CD4-positive, CD25-positive, alpha-beta regulatory T cell (primary cell): ENCODE results near the gene URB2. TPM values are rescaled to one million over a fixed set of nuclear protein-coding genes. Genes with fewer than 3 reads are reported as not detected.

ENCODE experiments used
- ATAC-seq, 2 donors: fragments of 150-1000 bp; cut with Tn5 transposase; one replicate each; pipeline ENCODE4 v1.10.0; 2021; ENCODE audit warnings: low read depth in 2 of 2, moderate number of reproducible peaks in 2 of 2, moderate library complexity in 1 of 2
- DNase-seq, 3 donors: peaks; one replicate each; pipeline versions ENCODE4 v3.0.0 to v3.0.0-alpha.2; 2012 to 2022; ENCODE audit warnings: mixed read lengths in 1 of 3
- H3K27ac ChIP-seq: one replicate; pipeline ENCODE4 v1.7.0; 2013; ENCODE audit warnings: mild to moderate bottlenecking, low read length; ENCODE audit not compliant: insufficient read depth, poor library complexity, severe bottlenecking
- H3K27me3 ChIP-seq: one replicate; pipeline ENCODE4 v1.7.0; 2013; ENCODE audit warnings: low read length; ENCODE audit not compliant: control insufficient read depth, insufficient read depth
- H3K36me3 ChIP-seq: one replicate; pipeline ENCODE4 v1.7.0; 2013; ENCODE audit warnings: mild to moderate bottlenecking, low read length, moderate library complexity; ENCODE audit not compliant: control insufficient read depth, insufficient read depth
- H3K4me1 ChIP-seq: 2 replicates; pipeline ENCODE4 v1.7.0; 2013; ENCODE audit warnings: mild to moderate bottlenecking, low read length; ENCODE audit not compliant: insufficient read depth, control insufficient read depth, poor library complexity, severe bottlenecking
- H3K4me3 ChIP-seq: one replicate; pipeline ENCODE4 v1.7.0; 2013; ENCODE audit warnings: low read depth, mild to moderate bottlenecking, low read length, moderate library complexity
- H3K9me3 ChIP-seq, 2 experiments: 1 replicate in 1 of 2; 2 replicates in 1 of 2; pipeline ENCODE4 v1.7.0; 2013; ENCODE audit warnings: low read length in 2 of 2, mild to moderate bottlenecking in 1 of 2, moderate library complexity in 1 of 2; ENCODE audit not compliant: control insufficient read depth in 2 of 2
- H3K27ac Mint-ChIP-seq, 3 donors: one replicate each; pipeline ENCODE4 v1.8.0; 2020 to 2022; ENCODE audit warnings: mild to moderate bottlenecking in 3 of 3, mixed read lengths in 3 of 3, moderate library complexity in 2 of 3
- H3K27me3 Mint-ChIP-seq: one replicate; pipeline ENCODE4 v1.8.0; 2022; ENCODE audit warnings: mild to moderate bottlenecking, mixed read lengths
- H3K36me3 Mint-ChIP-seq: one replicate; pipeline ENCODE4 v1.8.0; 2020; ENCODE audit warnings: mixed read lengths
- H3K4me1 Mint-ChIP-seq, 4 donors: one replicate each; pipeline ENCODE4 v1.8.0; 2020 to 2022; ENCODE audit warnings: mixed read lengths in 4 of 4, mild to moderate bottlenecking in 1 of 4
- H3K4me3 Mint-ChIP-seq, 4 donors: one replicate each; pipeline ENCODE4 v1.8.0; 2020 to 2022; ENCODE audit warnings: mild to moderate bottlenecking in 4 of 4, mixed read lengths in 4 of 4, moderate library complexity in 3 of 4
- H3K9me3 Mint-ChIP-seq, 7 donors: one replicate each; pipeline ENCODE4 v1.8.0; 2020 to 2022; ENCODE audit warnings: mixed read lengths in 7 of 7, mild to moderate bottlenecking in 3 of 7, moderate library complexity in 2 of 7
- polyA plus RNA-seq, 4 donors: library from polyadenylated mRNA; unstranded; fragments of 300-500 nt; fragmentation: Illumina TruSeq; gene quantifications; one replicate each; pipeline ENCODE4 v1.2.3, GENCODE V29; 2021
- total RNA-seq: library from RNA; stranded (reverse); gene quantifications from one replicate; pipeline ENCODE4 v1.2.3, GENCODE V29; 2022

Gene URB2
- total and polyA plus RNA-seq, 5 donors from 2014 or later: 2.9 to 10.4 (median 6.5) TPM

DNA sequence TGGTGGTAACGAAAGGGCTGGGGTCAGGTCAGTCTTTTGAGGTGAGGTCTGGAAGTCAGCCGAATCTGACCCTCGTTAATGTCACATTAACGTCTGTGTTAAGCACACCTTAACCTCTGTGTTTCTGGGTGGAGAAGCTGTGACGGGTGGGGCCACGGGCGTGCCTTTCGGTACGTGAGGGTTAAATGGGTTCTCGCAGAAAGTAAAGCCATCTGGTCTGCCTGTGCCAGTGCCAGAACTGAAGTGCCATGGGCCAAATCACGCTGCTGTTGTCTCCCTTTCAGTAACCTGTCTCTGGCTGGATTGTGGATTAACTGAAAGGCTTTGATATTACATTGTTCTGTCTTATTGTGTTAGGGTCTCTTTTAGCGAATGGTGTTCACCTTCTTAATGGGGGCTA lies 14.4 kb downstream of the URB2 start:
- Mint-ChIP-seq H3K27ac (peak overlapping the region in 1 of 3 donors; percentile 41), H3K4me3 (no peak overlapping the region), H3K27me3 (no peaks in the 10 kb centered on the region), H3K36me3 (peaks cover 36% of the 10 kb centered on the region), H3K4me1 (peaks cover 0 to 14% (median 7%) of the 10 kb centered on the region in 4 donors), H3K9me3 (no peaks in the 10 kb centered on the region)
- no peak overlapping the region for H3K27ac ChIP-seq
- ATAC-seq (no peak), DNase-seq (no peak)
- H3K4me1 ChIP-seq: no peaks in the 10 kb centered on the region
- H3K36me3 ChIP-seq: peaks cover 47% of the 10 kb centered on the region
- no peaks in the 10 kb centered on the region for H3K27me3 ChIP-seq
- H3K4me3 ChIP-seq: no peak overlapping the region
- no peaks in the 10 kb centered on the region for H3K9me3 ChIP-seq

DNA sequence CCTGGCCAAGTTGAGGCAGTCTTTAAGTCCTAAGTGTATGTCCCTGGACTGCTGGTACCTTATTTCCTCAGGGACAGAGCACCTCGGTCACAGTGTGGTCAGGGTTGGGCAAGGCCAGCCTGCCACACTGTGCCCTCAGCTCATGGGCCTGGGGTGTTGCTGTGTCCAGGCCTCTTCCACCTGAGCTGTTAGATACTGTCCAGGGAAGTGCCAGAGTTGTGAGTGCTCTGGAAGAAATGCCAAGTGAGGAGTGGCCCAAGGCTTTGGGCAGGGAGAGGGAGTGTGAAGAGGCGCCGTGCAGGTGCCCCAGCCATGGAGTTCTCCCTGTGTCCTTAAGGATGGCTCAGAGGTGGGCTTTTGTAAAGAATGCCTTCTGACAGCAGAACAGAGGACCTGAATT lies 15.3 kb downstream of the URB2 start:
- no peak overlapping the region for H3K27ac Mint-ChIP-seq
- H3K4me3 Mint-ChIP-seq: no peak overlapping the region
- no peak overlapping the region for H3K27ac ChIP-seq
- H3K9me3 ChIP-seq: no peaks in the 10 kb centered on the region
- no peaks in the 10 kb centered on the region for H3K27me3 ChIP-seq
- no peaks in the 10 kb centered on the region for H3K9me3 Mint-ChIP-seq
- H3K4me1 Mint-ChIP-seq: peaks cover 0 to 15% (median 7%) of the 10 kb centered on the region in 4 donors
- H3K4me3 ChIP-seq: no peak overlapping the region
- DNase-seq (no peak), ATAC-seq (no peak)
- H3K36me3 ChIP-seq: peaks cover 47% of the 10 kb centered on the region
- H3K36me3 Mint-ChIP-seq: peaks cover 38% of the 10 kb centered on the region
- no peaks in the 10 kb centered on the region for H3K4me1 ChIP-seq
- no peaks in the 10 kb centered on the region for H3K27me3 Mint-ChIP-seq

- peak overlapping the region in 1 of 3 donors; percentile 75 for H3K27ac Mint-ChIP-seq
- peaks cover 38% of the 10 kb centered on the region for H3K36me3 Mint-ChIP-seq
- no peak for ATAC-seq
These were observed 16.3 kb downstream of the URB2 start for GRCh38 chr1:229642376-229642775.

DNA sequence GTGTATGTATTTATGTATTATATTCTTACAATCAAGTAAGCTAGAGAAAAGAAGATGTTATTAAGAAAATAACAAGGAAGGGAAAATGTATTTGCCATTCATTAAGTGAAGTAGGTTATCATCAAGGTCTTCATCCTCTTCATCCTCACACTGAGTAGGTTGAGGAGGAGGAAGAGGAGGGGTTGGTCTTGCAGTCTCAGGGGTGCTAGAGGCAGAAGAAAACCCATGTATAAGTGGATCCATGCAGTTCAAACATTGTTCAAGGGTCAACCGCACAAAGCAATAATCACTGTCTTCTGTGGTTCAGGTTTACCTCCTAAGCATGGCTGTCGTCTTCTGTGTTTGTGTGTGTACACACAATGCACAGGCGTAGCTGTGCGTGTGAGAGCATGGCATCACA lies 16.9 kb downstream of the URB2 start:
- Histone ChIP-seq H3K4me1 (no peaks in the 10 kb centered on the region), H3K4me3 (no peak overlapping the region), H3K9me3 (no peaks in the 10 kb centered on the region), H3K36me3 (peaks cover 46% of the 10 kb centered on the region), H3K27me3 (no peaks in the 10 kb centered on the region), H3K27ac (no peak overlapping the region)
- ATAC-seq: no peak
- H3K27ac Mint-ChIP-seq: peak overlapping the region in 1 of 3 donors; percentile 20
- H3K4me3 Mint-ChIP-seq: no peak overlapping the region
- no peaks in the 10 kb centered on the region for H3K9me3 Mint-ChIP-seq
- H3K27me3 Mint-ChIP-seq: no peaks in the 10 kb centered on the region
- peaks cover 37% of the 10 kb centered on the region for H3K36me3 Mint-ChIP-seq
- no peak for DNase-seq
- H3K4me1 Mint-ChIP-seq: peaks cover 0 to 17% (median 7%) of the 10 kb centered on the region in 4 donors

More at GRCh38 chr1:229642376-229642775, 16.3 kb downstream of the URB2 start:
- Histone ChIP-seq H3K4me1 (no peaks in the 10 kb centered on the region), H3K36me3 (peaks cover 46% of the 10 kb centered on the region), H3K27ac (no peak overlapping the region), H3K27me3 (no peaks in the 10 kb centered on the region), H3K9me3 (no peaks in the 10 kb centered on the region), H3K4me3 (no peak overlapping the region)
- no peak for DNase-seq
- no peaks in the 10 kb centered on the region for H3K9me3 Mint-ChIP-seq
- no peaks in the 10 kb centered on the region for H3K27me3 Mint-ChIP-seq
- no peak overlapping the region for H3K4me3 Mint-ChIP-seq
- peaks cover 0 to 17% (median 7%) of the 10 kb centered on the region in 4 donors for H3K4me1 Mint-ChIP-seq

DNA sequence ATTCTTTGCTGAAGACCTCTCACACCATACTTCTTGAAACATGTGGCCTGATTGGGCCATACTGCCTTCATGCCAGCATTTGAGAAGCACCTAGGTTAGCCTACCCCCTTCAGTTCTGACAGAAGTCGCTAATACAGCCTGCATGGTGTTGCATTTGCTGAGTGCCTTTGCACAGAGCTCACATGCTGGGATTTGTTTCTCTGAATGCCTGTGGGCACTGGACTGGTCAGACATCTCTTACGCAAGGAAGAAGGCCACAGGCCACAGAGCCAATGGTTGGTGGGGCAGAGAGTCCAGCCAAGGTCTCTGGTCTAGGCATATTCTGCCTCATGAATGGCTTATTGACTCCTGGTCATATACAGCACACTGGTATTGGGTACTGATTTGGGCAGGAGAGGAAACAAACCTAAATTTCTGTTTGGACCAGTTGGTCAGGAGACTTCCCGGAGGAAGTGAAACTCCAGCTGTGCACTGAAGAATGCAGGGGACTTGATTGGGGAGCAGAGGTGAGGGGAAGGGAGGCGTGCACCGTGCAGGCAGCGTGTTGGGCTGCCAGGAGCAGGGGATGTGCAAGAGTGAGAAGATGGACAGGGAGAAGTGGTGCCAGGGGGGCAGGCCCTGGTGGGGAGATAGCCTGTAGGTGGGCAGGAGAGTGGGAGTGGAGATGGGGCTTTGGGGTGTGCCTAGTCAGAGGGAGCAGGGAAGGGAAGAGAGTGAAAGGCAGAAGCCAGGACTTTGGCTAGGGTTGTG lies 18.1 kb downstream of the URB2 start:
- no peaks in the 10 kb centered on the region for H3K9me3 ChIP-seq
- peaks cover 38% of the 10 kb centered on the region for H3K36me3 Mint-ChIP-seq
- H3K27me3 ChIP-seq: no peaks in the 10 kb centered on the region
- H3K27ac ChIP-seq: no peak overlapping the region
- ATAC-seq (no peak), DNase-seq (no peak)
- peak overlapping the region in 2 of 3 donors; percentile 3 to 12 for H3K27ac Mint-ChIP-seq
- no peak overlapping the region for H3K4me3 ChIP-seq
- no peaks in the 10 kb centered on the region for H3K9me3 Mint-ChIP-seq
- peaks cover 0 to 14% (median 7%) of the 10 kb centered on the region in 4 donors for H3K4me1 Mint-ChIP-seq
- no peaks in the 10 kb centered on the region for H3K4me1 ChIP-seq
- no peak overlapping the region for H3K4me3 Mint-ChIP-seq
- peaks cover 51% of the 10 kb centered on the region for H3K36me3 ChIP-seq
- H3K27me3 Mint-ChIP-seq: no peaks in the 10 kb centered on the region

DNA sequence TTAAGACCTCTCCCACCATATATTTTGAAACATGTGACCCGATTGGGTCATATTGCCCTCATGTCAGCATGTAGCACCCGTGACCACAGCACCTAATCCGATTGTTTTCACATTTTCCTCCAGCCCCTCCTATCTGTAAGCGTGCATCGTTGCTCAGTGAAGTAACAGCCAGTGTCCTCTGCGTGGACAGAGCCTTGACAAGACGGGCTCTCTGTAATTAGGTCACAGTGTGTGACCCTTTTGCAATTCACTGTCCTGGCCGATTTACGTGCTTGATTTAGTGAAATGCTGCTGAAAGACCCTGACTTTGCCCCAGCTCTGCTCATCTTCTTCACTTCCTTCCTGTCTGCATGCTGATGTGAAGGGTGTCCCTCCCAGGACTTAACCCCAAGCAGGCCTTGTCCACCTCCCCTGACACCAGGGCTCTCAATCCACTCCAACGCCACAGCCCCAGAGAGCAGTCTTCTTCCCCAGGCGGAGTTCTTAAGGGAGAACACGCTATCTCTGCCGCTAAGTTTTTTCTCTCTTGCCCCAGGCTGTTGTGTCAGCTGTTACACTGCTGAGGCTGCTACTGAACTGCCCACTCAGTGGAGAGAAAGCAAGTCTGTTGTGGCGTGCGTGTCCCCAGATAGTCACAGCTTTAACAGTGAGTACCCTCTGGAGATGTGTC lies 19.4 kb downstream of the URB2 start:
- Histone ChIP-seq H3K9me3 (no peaks in the 10 kb centered on the region), H3K4me3 (no peak overlapping the region), H3K4me1 (no peaks in the 10 kb centered on the region), H3K27ac (no peak overlapping the region), H3K27me3 (no peaks in the 10 kb centered on the region), H3K36me3 (peaks cover 55% of the 10 kb centered on the region)
- Mint-ChIP-seq H3K27ac (peak overlapping the region in 2 of 3 donors; percentile 12 to 68), H3K27me3 (no peaks in the 10 kb centered on the region), H3K4me3 (no peak overlapping the region), H3K9me3 (no peaks in the 10 kb centered on the region), H3K36me3 (peaks cover 43% of the 10 kb centered on the region), H3K4me1 (peaks cover 0 to 10% (median 1%) of the 10 kb centered on the region in 4 donors)
- DNase-seq: no peak
- ATAC-seq: no peak

GRCh38 chr1:229648406-229648805 lies 22.4 kb downstream of the URB2 start:
- Mint-ChIP-seq H3K9me3 (no peaks in the 10 kb centered on the region), H3K4me1 (peaks cover 0 to 2% (median 0%) of the 10 kb centered on the region in 4 donors), H3K27me3 (no peaks in the 10 kb centered on the region), H3K36me3 (peaks cover 48% of the 10 kb centered on the region), H3K4me3 (no peak overlapping the region), H3K27ac (no peak overlapping the region)
- no peak for DNase-seq
- no peak overlapping the region for H3K27ac ChIP-seq
- H3K36me3 ChIP-seq: peaks cover 68% of the 10 kb centered on the region
- H3K4me3 ChIP-seq: no peak overlapping the region
- no peak for ATAC-seq
- H3K4me1 ChIP-seq: no peaks in the 10 kb centered on the region
- H3K27me3 ChIP-seq: no peaks in the 10 kb centered on the region
- H3K9me3 ChIP-seq: no peaks in the 10 kb centered on the region
